HCT116 (cell line): ENCODE data around the gene ABCC10. TPM values are rescaled to one million over a fixed set of nuclear protein-coding genes. Genes with fewer than 3 reads are reported as not detected.

ENCODE experiments used
- ATAC-seq: fragments of 200-7000 bp; cut with Tn5 transposase; 2 replicates; pipeline ENCODE4 v1.9.1; 2020; ENCODE audit warnings: mild to moderate bottlenecking, moderate library complexity
- BruUV-seq: library from RNA; stranded (reverse); fragments of 400-500 nt; replicated peaks from 2 replicates; lab custom pipeline; 2021; lab: Mats Ljungman, UMichigan
- CTCF ChIA-PET: fragments of 300-600 bp; sonication (Branson Sonifier 250); formaldehyde crosslinking; loops from one replicate; lab custom pipeline; 2021; ENCODE audit warnings: antibody characterized with exemption; lab: Charles Lee
- POLR2A ChIA-PET: fragments of 300-600, 350-600 bp; sonication (Branson Sonifier 250); formaldehyde crosslinking; loops from one replicate; lab custom pipeline; 2021; ENCODE audit warnings: antibody characterized with exemption; lab: Charles Lee
- RAD21 ChIA-PET, 2 experiments: fragments of 300-600 bp; sonication (Branson Sonifier 250); formaldehyde crosslinking; loops; one replicate each; lab custom pipeline; 2023; ENCODE audit warnings: low total read pairs in 2 of 2; ENCODE audit not compliant: uncharacterized antibody in 2 of 2, unreplicated experiment in 2 of 2, low non-redundant PET in 1 of 2; lab: Charles Lee
- DNase-seq: peaks from one replicate; pipeline ENCODE4 v3.0.0-alpha.2; 2010; ENCODE audit warnings: low read depth, low spot score
- H2AFZ ChIP-seq: fragments of 200-600 bp; shearing (Covaris generic), sonication (generic); 2 replicates; pipeline ENCODE4 v1.6.1; 2017; ENCODE audit warnings: low read depth, mixed run types, mixed read lengths, antibody characterized with exemption, low read length; ENCODE audit not compliant: poor library complexity, severe bottlenecking
- H3K27ac ChIP-seq: 2 replicates; pipeline ENCODE4 v1.5.1; 2012; ENCODE audit warnings: low read depth, low read length
- H3K27me3 ChIP-seq: fragments of 200-600 bp; sonication (generic); 2 replicates; pipeline ENCODE4 v1.6.1; 2016; ENCODE audit warnings: mixed run types, low read length, mixed read lengths; ENCODE audit not compliant: insufficient read depth
- H3K36me3 ChIP-seq, 2 experiments: fragments of 200-500 bp in 1 of 2; fragments of 200-600 bp in 1 of 2; sonication (Bioruptor generic) in 1 of 2; sonication (generic) in 1 of 2; 2 replicates each; pipeline versions ENCODE4 v1.5.1 to v1.6.1; 2014 to 2016; ENCODE audit warnings: low read length in 2 of 2, inconsistent platforms in 1 of 2, mixed read lengths in 1 of 2, mixed run types in 1 of 2; ENCODE audit not compliant: insufficient read depth in 2 of 2, control insufficient read depth in 1 of 2
- H3K4me1 ChIP-seq, 2 experiments: fragments of 200-600 bp in 1 of 2; sonication (generic) in 1 of 2; 2 replicates each; pipeline versions ENCODE4 v1.5.1 to v1.6.1; 2012 to 2017; ENCODE audit warnings: low read length in 2 of 2, inconsistent platforms in 1 of 2, mild to moderate bottlenecking in 1 of 2, mixed read lengths in 1 of 2, mixed run types in 1 of 2, moderate library complexity in 1 of 2; ENCODE audit not compliant: insufficient read depth in 2 of 2, control insufficient read depth in 1 of 2
- H3K4me2 ChIP-seq: fragments of 200-600 bp; sonication (generic); 2 replicates; pipeline ENCODE4 v1.6.1; 2017; ENCODE audit warnings: mixed run types, low read length, mixed read lengths
- H3K4me3 ChIP-seq, 2 experiments: fragments of 200-600 bp in 1 of 2; sonication (generic) in 1 of 2; replicated peaks in 1 of 2; 2 replicates each; pipeline ENCODE4 v1.5.1; 2011 to 2016; ENCODE audit warnings: low read length in 2 of 2, control low read depth in 1 of 2, low read depth in 1 of 2, mild to moderate bottlenecking in 1 of 2, mixed read lengths in 1 of 2, mixed run types in 1 of 2
- H3K79me2 ChIP-seq: fragments of 200-600 bp; sonication (generic); 2 replicates; pipeline ENCODE4 v1.6.1; 2017; ENCODE audit warnings: mild to moderate bottlenecking, mixed run types, low read length, moderate library complexity, mixed read lengths; ENCODE audit not compliant: insufficient read depth
- H3K9ac ChIP-seq: fragments of 200-600 bp; sonication (generic); 2 replicates; pipeline ENCODE4 v1.6.1; 2016; ENCODE audit warnings: low read length, mixed read lengths
- H3K9me2 ChIP-seq: fragments of 200-600 bp; sonication (generic), shearing (Covaris generic); 2 replicates; pipeline ENCODE4 v1.6.1; 2017; ENCODE audit warnings: mixed run types, mild to moderate bottlenecking, moderate library complexity; ENCODE audit not compliant: insufficient read depth
- H3K9me3 ChIP-seq, 2 experiments: fragments of 200-500 bp in 1 of 2; fragments of 200-600 bp in 1 of 2; sonication (Bioruptor generic) in 1 of 2; sonication (generic) in 1 of 2; 2 replicates each; pipeline ENCODE4 v1.6.1; 2014 to 2017; ENCODE audit warnings: low read length in 2 of 2, mixed read lengths in 2 of 2, inconsistent platforms in 1 of 2, low read depth in 1 of 2, mild to moderate bottlenecking in 1 of 2, mixed run types in 1 of 2, moderate library complexity in 1 of 2; ENCODE audit not compliant: control insufficient read depth in 1 of 2, insufficient read depth in 1 of 2
- H4K20me1 ChIP-seq: fragments of 200-600 bp; sonication (generic), shearing (Covaris generic); 2 replicates; pipeline ENCODE4 v1.6.1; 2017; ENCODE audit warnings: mixed run types, mild to moderate bottlenecking, moderate library complexity; ENCODE audit not compliant: insufficient read depth
- CBX3 ChIP-seq: IDR thresholded peaks from 2 replicates; pipeline ENCODE4 v1.6.1; 2012; ENCODE audit warnings: low read depth
- CEBPB ChIP-seq: IDR thresholded peaks from 2 replicates; pipeline ENCODE4 v1.6.1; 2012; ENCODE audit warnings: low read depth
- ELF1 ChIP-seq: IDR thresholded peaks from 2 replicates; pipeline ENCODE4 v1.6.1; 2012; ENCODE audit warnings: low read depth, borderline replicate concordance
- EZH2 ChIP-seq: fragments of 200-600 bp; sonication (generic); IDR thresholded peaks from 2 replicates; pipeline ENCODE4 v1.6.1; 2017; ENCODE audit warnings: antibody characterized with exemption, mixed run types
- JUND ChIP-seq: IDR thresholded peaks from 2 replicates; pipeline ENCODE4 v1.6.1; 2012
- SIN3A ChIP-seq: IDR thresholded peaks from 2 replicates; pipeline ENCODE4 v1.6.1; 2012; ENCODE audit warnings: low read depth
- SP1 ChIP-seq: IDR thresholded peaks from 2 replicates; pipeline ENCODE4 v1.6.1; 2012; ENCODE audit warnings: low read depth
- SRF ChIP-seq: IDR thresholded peaks from 2 replicates; pipeline ENCODE4 v1.6.1; 2012; ENCODE audit warnings: low read depth
- intact Hi-C: fragments of 100-400 bp; cut with micrococcal nuclease; formaldehyde crosslinking; loops from 2 replicates; pipeline ENCODE4 v1.10.0; 2022
- total RNA-seq: library from RNA; stranded (reverse); gene quantifications from one replicate; pipeline ENCODE4 v1.2.1, GENCODE V29; 2021; ENCODE audit not compliant: unreplicated experiment
- TF ChIP-seq, protein P1 (sequence below): IDR thresholded peaks from 2 replicates; pipeline ENCODE4 v1.6.1; 2012; ENCODE audit warnings: low read depth
- TF ChIP-seq, protein P2 (sequence below): IDR thresholded peaks from 2 replicates; pipeline ENCODE4 v1.6.1; 2012
- TF ChIP-seq, protein P3 (sequence below): IDR thresholded peaks from 2 replicates; pipeline ENCODE4 v1.6.1; 2011; ENCODE audit warnings: mild to moderate bottlenecking, low read length, moderate library complexity; ENCODE audit not compliant: insufficient replicate concordance; ENCODE audit errors: extremely low read depth

The ABCC10 gene
- total RNA-seq, 1 experiment from 2014 or later = 29.9 TPM

DNA sequence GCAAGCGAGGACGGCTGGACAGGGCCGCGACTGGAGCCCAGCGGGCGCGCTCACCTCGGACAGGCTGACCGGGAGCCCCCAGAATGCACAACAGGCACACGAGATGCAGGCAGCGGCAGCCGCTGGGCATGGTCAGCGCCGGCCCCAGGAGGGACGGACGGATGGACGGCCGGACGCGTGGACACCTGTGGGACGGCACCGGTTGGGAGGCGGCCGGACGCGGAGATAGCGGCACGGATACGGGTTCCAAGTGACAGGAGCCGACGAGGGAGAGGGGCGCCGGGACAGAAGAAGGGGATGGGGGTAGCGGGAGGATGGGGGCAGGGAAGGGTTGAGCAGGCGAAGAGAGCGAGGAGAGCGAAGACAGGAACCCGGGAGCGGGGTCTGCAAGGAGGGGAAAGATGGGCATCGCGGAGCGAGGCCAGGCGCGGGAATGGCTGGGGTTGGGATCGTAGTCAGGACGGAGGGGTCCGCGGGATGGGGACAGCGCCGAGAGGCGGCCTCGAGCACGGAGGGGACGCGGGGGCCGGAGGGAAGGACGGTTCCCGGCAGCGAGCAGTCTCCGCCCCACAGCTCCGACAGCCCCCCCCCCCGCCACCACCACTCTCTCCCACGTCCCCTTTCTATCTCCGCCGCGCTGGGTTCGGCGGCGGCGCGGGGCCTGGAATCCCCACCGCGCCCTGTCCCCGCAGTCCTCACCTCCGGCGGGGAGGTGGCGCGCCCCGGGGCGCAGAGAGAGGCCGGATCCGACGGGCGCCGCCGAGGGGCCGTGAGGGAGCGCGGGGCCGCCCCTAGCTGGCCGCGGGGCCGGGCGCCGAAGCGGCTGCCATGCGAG lies 27.6 kb downstream of the ABCC10 start (continued):
- TF ChIP-seq, protein P1, sequence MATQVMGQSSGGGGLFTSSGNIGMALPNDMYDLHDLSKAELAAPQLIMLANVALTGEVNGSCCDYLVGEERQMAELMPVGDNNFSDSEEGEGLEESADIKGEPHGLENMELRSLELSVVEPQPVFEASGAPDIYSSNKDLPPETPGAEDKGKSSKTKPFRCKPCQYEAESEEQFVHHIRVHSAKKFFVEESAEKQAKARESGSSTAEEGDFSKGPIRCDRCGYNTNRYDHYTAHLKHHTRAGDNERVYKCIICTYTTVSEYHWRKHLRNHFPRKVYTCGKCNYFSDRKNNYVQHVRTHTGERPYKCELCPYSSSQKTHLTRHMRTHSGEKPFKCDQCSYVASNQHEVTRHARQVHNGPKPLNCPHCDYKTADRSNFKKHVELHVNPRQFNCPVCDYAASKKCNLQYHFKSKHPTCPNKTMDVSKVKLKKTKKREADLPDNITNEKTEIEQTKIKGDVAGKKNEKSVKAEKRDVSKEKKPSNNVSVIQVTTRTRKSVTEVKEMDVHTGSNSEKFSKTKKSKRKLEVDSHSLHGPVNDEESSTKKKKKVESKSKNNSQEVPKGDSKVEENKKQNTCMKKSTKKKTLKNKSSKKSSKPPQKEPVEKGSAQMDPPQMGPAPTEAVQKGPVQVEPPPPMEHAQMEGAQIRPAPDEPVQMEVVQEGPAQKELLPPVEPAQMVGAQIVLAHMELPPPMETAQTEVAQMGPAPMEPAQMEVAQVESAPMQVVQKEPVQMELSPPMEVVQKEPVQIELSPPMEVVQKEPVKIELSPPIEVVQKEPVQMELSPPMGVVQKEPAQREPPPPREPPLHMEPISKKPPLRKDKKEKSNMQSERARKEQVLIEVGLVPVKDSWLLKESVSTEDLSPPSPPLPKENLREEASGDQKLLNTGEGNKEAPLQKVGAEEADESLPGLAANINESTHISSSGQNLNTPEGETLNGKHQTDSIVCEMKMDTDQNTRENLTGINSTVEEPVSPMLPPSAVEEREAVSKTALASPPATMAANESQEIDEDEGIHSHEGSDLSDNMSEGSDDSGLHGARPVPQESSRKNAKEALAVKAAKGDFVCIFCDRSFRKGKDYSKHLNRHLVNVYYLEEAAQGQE = no peak
- no peak for TF ChIP-seq SRF
- TF ChIP-seq CEBPB = no peak
- TF ChIP-seq CBX3 = no peak

DNA sequence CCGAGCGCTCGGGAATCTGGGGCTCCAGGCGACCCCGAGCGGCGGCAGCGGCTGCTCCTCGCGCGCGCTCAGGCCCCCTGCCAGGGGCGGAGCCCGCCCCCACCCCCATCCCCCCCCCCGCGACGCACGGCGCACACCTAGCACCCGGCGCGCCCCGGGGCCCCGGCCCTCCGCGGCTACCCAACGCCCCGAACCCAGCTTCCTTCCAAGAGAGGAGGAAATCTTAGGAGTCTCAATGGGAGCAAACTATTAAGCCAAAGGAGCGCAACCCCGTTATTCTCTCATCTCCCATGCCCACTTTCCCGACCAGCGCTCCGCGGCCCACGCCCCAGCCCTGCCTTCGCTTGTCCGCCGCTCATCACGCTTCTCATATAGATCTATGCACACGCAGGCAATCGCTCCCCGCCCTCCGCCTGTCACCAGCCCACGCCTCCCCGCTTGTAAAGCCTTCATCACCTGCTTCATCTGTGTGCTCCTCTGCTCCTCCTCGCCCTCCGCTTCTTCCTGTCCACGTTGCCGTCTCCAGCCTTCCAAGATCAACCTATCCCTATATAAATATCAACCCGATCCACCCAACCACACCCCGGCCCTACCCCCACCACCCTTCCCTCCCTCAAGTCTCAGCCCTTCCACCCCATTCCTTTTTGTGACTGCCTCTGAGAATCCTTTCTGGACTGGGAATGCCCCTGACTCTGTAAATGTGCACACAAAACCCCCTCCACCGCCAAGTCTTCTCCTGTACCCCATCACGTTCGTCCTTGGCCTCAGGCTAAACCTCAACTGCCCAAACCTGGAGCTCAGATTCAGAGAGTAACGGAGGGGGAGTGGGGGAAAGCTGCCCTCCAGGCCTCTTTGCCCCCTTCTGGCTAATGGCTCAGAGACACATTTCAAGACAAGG lies 28.4 kb downstream of the ABCC10 start, which contains the start of gene DLK2:
Gene DLK2 (minus strand): TSS at position 18 of the 898 bp plus-strand sequence. CDS start 723 bp downstream, outside the sequence.
- ATAC-seq = peak; percentile 52
- CTCF ChIA-PET = interaction anchor here (0.7 to 4.6 kb wide), 9 partner anchors 12 to 631 kb away, joined by 3 to 31 read pairs (median 4); partner anchors contain the start of genes ABCC10, LRRC73 and TJAP1
- H3K79me2 ChIP-seq = no peaks in the 10 kb centered on the region
- H3K4me2 ChIP-seq = peak within 1 kb of the TSS; percentile 97
- H2AFZ ChIP-seq = no peak within 1 kb of the TSS
- no TSS peak for BruUV-seq
- no peaks in the 10 kb centered on the region for H3K27me3 ChIP-seq
- TF ChIP-seq ELF1 = no peak
- TF ChIP-seq SIN3A = no peak
- no peak for TF ChIP-seq EZH2
- TF ChIP-seq SP1 = no peak
- TF ChIP-seq, protein P2, sequence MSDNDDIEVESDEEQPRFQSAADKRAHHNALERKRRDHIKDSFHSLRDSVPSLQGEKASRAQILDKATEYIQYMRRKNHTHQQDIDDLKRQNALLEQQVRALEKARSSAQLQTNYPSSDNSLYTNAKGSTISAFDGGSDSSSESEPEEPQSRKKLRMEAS = no peak
- TF ChIP-seq, protein P3, sequence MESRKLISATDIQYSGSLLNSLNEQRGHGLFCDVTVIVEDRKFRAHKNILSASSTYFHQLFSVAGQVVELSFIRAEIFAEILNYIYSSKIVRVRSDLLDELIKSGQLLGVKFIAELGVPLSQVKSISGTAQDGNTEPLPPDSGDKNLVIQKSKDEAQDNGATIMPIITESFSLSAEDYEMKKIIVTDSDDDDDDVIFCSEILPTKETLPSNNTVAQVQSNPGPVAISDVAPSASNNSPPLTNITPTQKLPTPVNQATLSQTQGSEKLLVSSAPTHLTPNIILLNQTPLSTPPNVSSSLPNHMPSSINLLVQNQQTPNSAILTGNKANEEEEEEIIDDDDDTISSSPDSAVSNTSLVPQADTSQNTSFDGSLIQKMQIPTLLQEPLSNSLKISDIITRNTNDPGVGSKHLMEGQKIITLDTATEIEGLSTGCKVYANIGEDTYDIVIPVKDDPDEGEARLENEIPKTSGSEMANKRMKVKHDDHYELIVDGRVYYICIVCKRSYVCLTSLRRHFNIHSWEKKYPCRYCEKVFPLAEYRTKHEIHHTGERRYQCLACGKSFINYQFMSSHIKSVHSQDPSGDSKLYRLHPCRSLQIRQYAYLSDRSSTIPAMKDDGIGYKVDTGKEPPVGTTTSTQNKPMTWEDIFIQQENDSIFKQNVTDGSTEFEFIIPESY = no peak
- TF ChIP-seq, protein P1 = no peak
- TF ChIP-seq JUND = no peak
- POLR2A ChIA-PET = interaction anchor here (0.7 to 1.5 kb wide), 2 partner anchors 12 to 22 kb away, joined by 4 to 5 read pairs; partner anchors contain the start of gene TJAP1
- no peak within 1 kb of the TSS for H3K27ac ChIP-seq
- intact Hi-C loops = loop anchor here (2.0 kb wide), 1 partner anchor 51 kb away; no protein-coding TSS in a partner anchor
- no peaks in the 10 kb centered on the region for H3K36me3 ChIP-seq
- no peak for DNase-seq
- peak within 1 kb of the TSS; percentile 25; the same call in 1 of the 2 replicates for H3K9ac ChIP-seq
- no peaks in the 10 kb centered on the region for H4K20me1 ChIP-seq
- H3K4me1 ChIP-seq = peaks cover 8 to 39% of the 10 kb centered on the region in 2 experiments; a peak in 3 of 4 replicates
- H3K4me3 ChIP-seq = peak within 1 kb of the TSS; percentile 50 to 61
- no peaks in the 10 kb centered on the region for H3K9me3 ChIP-seq
- RAD21 ChIA-PET = interaction anchor here in 1 of 2 experiments (0.6 to 0.7 kb wide), 2 partner anchors 41 to 54 kb away, joined by 3 to 4 read pairs; no protein-coding TSS in a partner anchor
- H3K9me2 ChIP-seq = no peaks in the 10 kb centered on the region
